K562 (cell line): ENCODE data around the gene NOBOX. TPM values are rescaled to one million over a fixed set of nuclear protein-coding genes. Genes with fewer than 3 reads are reported as not detected.

Experiments used
- ATAC-seq: fragments of 200-7000 bp; cut with Tn5 transposase; 3 replicates; pipeline ENCODE4 v1.9.1; 2020; ENCODE audit warnings: moderate library complexity
- BruUV-seq: library from RNA; stranded (reverse); fragments of 400-500 nt; replicated peaks from 2 replicates; lab custom pipeline; 2021; lab: Mats Ljungman, UMichigan
- CTCF ChIA-PET: fragments of 300-600 bp; formaldehyde crosslinking; extraction: SDS; loops from one replicate; lab custom pipeline; 2021; ENCODE audit warnings: low intra/inter-chr PET ratio; lab: Yijun Ruan, JAX
- POLR2A ChIA-PET: fragments of 300-600, 350-650 bp; sonication (Branson Sonifier 250); formaldehyde crosslinking; extraction: SDS; loops from one replicate; lab custom pipeline; 2021; ENCODE audit warnings: antibody characterized with exemption, inconsistent platforms; lab: Yijun Ruan, JAX
- DNase-seq, 4 experiments: peaks; one replicate each; pipeline versions ENCODE4 v3.0.0 to v3.0.0-alpha.2; 2011 to 2018; ENCODE audit warnings: low spot score in 3 of 4, mixed read lengths in 3 of 4; ENCODE audit errors: extremely low read depth in 1 of 4
- FAIRE-seq: peaks from 2 replicates; lab custom pipeline; 2011; peaks lifted over from hg19 to GRCh38; lab: Jason Lieb, UNC
- H2AFZ ChIP-seq: 2 replicates; pipeline ENCODE4 v1.6.0; 2011; ENCODE audit warnings: low read depth, low read length, control low read depth, inconsistent platforms
- H3K27ac ChIP-seq: fragments of 200-600 bp; 3 replicates; pipeline ENCODE4 v1.8.0; 2011; ENCODE audit warnings: low read depth, mild to moderate bottlenecking, control low read depth, inconsistent platforms, low read length, moderate library complexity, mixed read lengths; ENCODE audit errors: extremely low read depth
- H3K27me3 ChIP-seq, 2 experiments: fragments of 300-600 bp in 1 of 2; 2 replicates in 1 of 2; 3 replicates in 1 of 2; pipeline versions ENCODE4 v1.6.0 to v1.8.0; 2011; ENCODE audit warnings: inconsistent platforms in 2 of 2, low read length in 2 of 2, mild to moderate bottlenecking in 1 of 2, mixed read lengths in 1 of 2, moderate library complexity in 1 of 2; ENCODE audit not compliant: control insufficient read depth in 2 of 2, insufficient read depth in 2 of 2
- H3K36me3 ChIP-seq: fragments of 300-600 bp; 3 replicates; pipeline ENCODE4 v1.8.0; 2011; ENCODE audit warnings: mild to moderate bottlenecking, low read length, inconsistent platforms; ENCODE audit not compliant: control insufficient read depth, insufficient read depth
- H3K4me1 ChIP-seq, 2 experiments: fragments of 200-600 bp in 1 of 2; replicated peaks in 1 of 2; 2 replicates in 1 of 2; 3 replicates in 1 of 2; pipeline versions ENCODE4 v1.5.1 to v1.8.0; 2011; ENCODE audit warnings: inconsistent platforms in 2 of 2, low read length in 2 of 2, mild to moderate bottlenecking in 1 of 2, mixed read lengths in 1 of 2, moderate library complexity in 1 of 2; ENCODE audit not compliant: control insufficient read depth in 2 of 2, insufficient read depth in 2 of 2
- H3K4me2 ChIP-seq: 2 replicates; pipeline ENCODE4 v1.6.1; 2011; ENCODE audit warnings: low read length, control low read depth, inconsistent platforms, mixed read lengths; ENCODE audit not compliant: insufficient read depth
- H3K4me3 ChIP-seq: fragments of 200-600 bp; sonication (generic), shearing (Covaris generic); 2 replicates; pipeline ENCODE4 v1.5.1; 2016; ENCODE audit warnings: control low read depth, inconsistent platforms
- H3K79me2 ChIP-seq: fragments of 200-600 bp; 3 replicates; pipeline ENCODE4 v1.8.0; 2011; ENCODE audit warnings: low read length, inconsistent platforms; ENCODE audit not compliant: control insufficient read depth, insufficient read depth
- H3K9ac ChIP-seq, 2 experiments: 2 replicates each; pipeline versions ENCODE4 v1.6.0 to v1.6.1; 2011; ENCODE audit warnings: low read depth in 2 of 2, low read length in 2 of 2, control low read depth in 1 of 2, inconsistent platforms in 1 of 2, mild to moderate bottlenecking in 1 of 2, mixed read lengths in 1 of 2; ENCODE audit not compliant: insufficient read depth in 1 of 2
- H3K9me1 ChIP-seq: one replicate; pipeline ENCODE4 v1.6.0; 2011; ENCODE audit warnings: inconsistent platforms, mild to moderate bottlenecking, low read length, moderate library complexity; ENCODE audit not compliant: control insufficient read depth, insufficient read depth
- H3K9me3 ChIP-seq: replicated peaks from 2 replicates; pipeline ENCODE4 v1.5.1; 2011; ENCODE audit warnings: low read depth, low read length, inconsistent platforms; ENCODE audit not compliant: control insufficient read depth, insufficient read depth
- H4K20me1 ChIP-seq: replicated peaks from 2 replicates; pipeline ENCODE4 v1.6.1; 2011; ENCODE audit warnings: low read length, inconsistent platforms, mixed read lengths; ENCODE audit not compliant: control insufficient read depth, insufficient read depth
- GABPA ChIP-seq: fragments of 200-800 bp; sonication (Bioruptor generic); conservative IDR thresholded peaks from 2 replicates; pipeline ENCODE4 v1.6.1; 2016; ENCODE audit warnings: low read depth, missing genetic modification characterization, missing compliant biosample characterization
- HNRNPK ChIP-seq: fragments of 200-400 bp; formaldehyde crosslinking; IDR thresholded peaks from one replicate; pipeline ENCODE4 v1.6.1; 2018; ENCODE audit warnings: mild to moderate bottlenecking, low read depth, low read length; ENCODE audit not compliant: poor library complexity, severe bottlenecking
- NFE2L1 ChIP-seq: fragments of 450-650 bp; IDR thresholded peaks from 2 replicates; pipeline ENCODE4 v1.6.1; 2016; ENCODE audit warnings: missing genetic modification characterization, low read depth, mild to moderate bottlenecking, missing compliant biosample characterization, moderate library complexity, borderline replicate concordance
- PHF8 ChIP-seq: fragments of 200-600 bp; sonication (generic); IDR thresholded peaks from 2 replicates; pipeline ENCODE4 v1.6.1; 2012; ENCODE audit warnings: mixed run types, mild to moderate bottlenecking, inconsistent platforms, low read length, moderate library complexity, borderline replicate concordance
- PTRF ChIP-seq: fragments of 450-650 bp; IDR thresholded peaks from 2 replicates; pipeline ENCODE4 v1.6.1; 2016; ENCODE audit warnings: mild to moderate bottlenecking, missing genetic modification characterization, missing compliant biosample characterization
- RBM15 ChIP-seq: fragments of 200-400 bp; formaldehyde crosslinking; IDR thresholded peaks from 2 replicates; pipeline ENCODE4 v1.6.1; 2018; ENCODE audit warnings: mild to moderate bottlenecking, low read length, moderate library complexity; ENCODE audit not compliant: insufficient read depth
- SAP30 ChIP-seq: fragments of 200-600 bp; sonication (generic); IDR thresholded peaks from 2 replicates; pipeline ENCODE4 v1.6.1; 2012; ENCODE audit warnings: borderline replicate concordance, low read depth, mild to moderate bottlenecking, moderate library complexity, low read length, control low read depth, inconsistent platforms; ENCODE audit not compliant: insufficient read depth, poor library complexity, severe bottlenecking
- ZBTB1 ChIP-seq: sonication (generic); formaldehyde crosslinking; IDR thresholded peaks from 2 replicates; pipeline ENCODE4 v1.8.1; 2023; ENCODE audit warnings: missing genetic modification reagents, low read depth, mild to moderate bottlenecking, borderline replicate concordance
- WGBS: fragments of 100-300 bp; shearing (Covaris generic); methylation state at CpG from one replicate; pipeline ENCODE4 v1.1.6; 2016; ENCODE audit warnings: low coverage, mixed read lengths; ENCODE audit not compliant: insufficient coverage; ENCODE audit errors: missing lambda C conversion rate; 5-methylcytosine and 5-hydroxymethylcytosine counted together
- in situ Hi-C: fragments of 300-500 bp; cut with MboI; formaldehyde crosslinking; loops from 4 replicates; pipeline ENCODE4 v1.15.0; 2018; ENCODE audit warnings: inconsistent platforms, mixed read lengths
- intact Hi-C: fragments of 100-400 bp; cut with micrococcal nuclease; formaldehyde crosslinking; loops from 2 replicates; pipeline ENCODE4 v1.14.2; 2022
- polyA plus RNA-seq, 8 experiments: library from polyadenylated mRNA; depleted of rRNA in 4 of 8; stranded (reverse) in 5 of 8; unstranded in 3 of 8; fragments of >200 nt; fragmentation: Nextera tagmentation in 2 of 8; fragmentation: Illumina TruSeq in 1 of 8; extraction: Ambion mirVana in 2 of 8; extraction: Trizol in 1 of 8; gene quantifications; 2 replicates each; pipeline versions ENCODE4 v1.2.1 to v1.2.3, GENCODE V29; 2011 to 2014; ENCODE audit warnings: inconsistent platforms in 1 of 8, missing spikeins in 1 of 8
- total RNA-seq, 7 experiments: library from RNA; depleted of rRNA in 6 of 7; stranded (reverse); fragments of >200 nt in 6 of 7; fragmentation: Illumina TruSeq in 2 of 7; extraction: Trizol in 2 of 7; gene quantifications; 2 replicates each; pipeline versions ENCODE4 v1.2.1 to v1.2.3, GENCODE V29; 2011 to 2021; ENCODE audit warnings: low replicate concordance in 1 of 7
- TF ChIP-seq, protein P1 (sequence below): sonication (generic); formaldehyde crosslinking; IDR thresholded peaks from 2 replicates; pipeline ENCODE4 v1.8.0; 2022; ENCODE audit warnings: mild to moderate bottlenecking, missing genetic modification reagents
- TF ChIP-seq, protein P2 (sequence below): fragments of 250-450 bp; sonication (Bioruptor Pico); IDR thresholded peaks from 2 replicates; pipeline ENCODE4 v1.4.0; 2020; ENCODE audit warnings: mild to moderate bottlenecking, moderate library complexity

Gene NOBOX
- total and polyA plus RNA-seq, 9 of the 15 experiments (the other 6 are each of a cell fraction or from before 2014, with no cell fraction given): not detected

DNA sequence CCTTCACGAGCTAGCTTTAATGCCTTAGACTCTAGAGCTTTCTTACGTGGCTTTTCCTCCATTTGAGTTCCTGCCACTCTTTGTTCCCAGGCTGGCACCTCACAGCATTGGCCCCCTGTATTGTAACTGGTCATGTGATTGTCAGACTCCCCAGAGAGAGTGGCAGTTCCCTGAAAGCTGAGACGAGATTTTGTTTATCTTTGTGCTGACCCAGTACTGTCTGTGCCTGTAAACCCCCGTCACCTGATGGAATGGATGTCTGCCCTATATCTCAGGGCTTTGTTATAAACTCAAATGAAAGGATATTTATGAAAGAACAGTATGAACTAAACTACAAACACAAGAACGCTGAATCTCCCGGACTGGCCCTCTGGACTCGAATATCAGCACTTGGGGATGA is 13.0 kb downstream of the NOBOX start:
- no peaks in the 10 kb centered on the region for H3K27me3 ChIP-seq
- H3K4me1 ChIP-seq: no peaks in the 10 kb centered on the region
- POLR2A ChIA-PET: no interaction called here
- no peaks in the 10 kb centered on the region for H4K20me1 ChIP-seq
- H3K79me2 ChIP-seq: no peaks in the 10 kb centered on the region
- no peak for DNase-seq
- WGBS: 0% methylated on average over 7 of the region's 7 CpGs
- no peaks in the 10 kb centered on the region for H3K9me3 ChIP-seq
- in situ Hi-C loops (no loop called here), intact Hi-C loops (loop anchor here (5.0 to 10.0 kb wide), 2 partner anchors 216 to 653 kb away; no protein-coding TSS in a partner anchor)
- no peaks in the 10 kb centered on the region for H3K36me3 ChIP-seq
- ATAC-seq: no peak
- no peak for FAIRE-seq
- BruUV-seq: no TSS peak
- no peak overlapping the region for H2AFZ ChIP-seq
- H3K4me2 ChIP-seq: no peak overlapping the region
- TF ChIP-seq GABPA (no peak), ZBTB1 (CRISPR knock-in tag) (no peak), SAP30 (no peak), PTRF (tag) (no peak), RBM15 (no peak), NFE2L1 (tag) (no peak), PHF8 (no peak), HNRNPK (no peak)
- TF ChIP-seq, protein P1, sequence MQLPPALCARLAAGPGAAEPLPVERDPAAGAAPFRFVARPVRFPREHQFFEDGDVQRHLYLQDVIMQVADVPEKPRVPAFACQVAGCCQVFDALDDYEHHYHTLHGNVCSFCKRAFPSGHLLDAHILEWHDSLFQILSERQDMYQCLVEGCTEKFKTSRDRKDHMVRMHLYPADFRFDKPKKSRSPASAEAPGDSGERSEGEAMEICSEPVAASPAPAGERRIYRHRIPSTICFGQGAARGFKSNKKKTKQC: no peak
- TF ChIP-seq, protein P2, sequence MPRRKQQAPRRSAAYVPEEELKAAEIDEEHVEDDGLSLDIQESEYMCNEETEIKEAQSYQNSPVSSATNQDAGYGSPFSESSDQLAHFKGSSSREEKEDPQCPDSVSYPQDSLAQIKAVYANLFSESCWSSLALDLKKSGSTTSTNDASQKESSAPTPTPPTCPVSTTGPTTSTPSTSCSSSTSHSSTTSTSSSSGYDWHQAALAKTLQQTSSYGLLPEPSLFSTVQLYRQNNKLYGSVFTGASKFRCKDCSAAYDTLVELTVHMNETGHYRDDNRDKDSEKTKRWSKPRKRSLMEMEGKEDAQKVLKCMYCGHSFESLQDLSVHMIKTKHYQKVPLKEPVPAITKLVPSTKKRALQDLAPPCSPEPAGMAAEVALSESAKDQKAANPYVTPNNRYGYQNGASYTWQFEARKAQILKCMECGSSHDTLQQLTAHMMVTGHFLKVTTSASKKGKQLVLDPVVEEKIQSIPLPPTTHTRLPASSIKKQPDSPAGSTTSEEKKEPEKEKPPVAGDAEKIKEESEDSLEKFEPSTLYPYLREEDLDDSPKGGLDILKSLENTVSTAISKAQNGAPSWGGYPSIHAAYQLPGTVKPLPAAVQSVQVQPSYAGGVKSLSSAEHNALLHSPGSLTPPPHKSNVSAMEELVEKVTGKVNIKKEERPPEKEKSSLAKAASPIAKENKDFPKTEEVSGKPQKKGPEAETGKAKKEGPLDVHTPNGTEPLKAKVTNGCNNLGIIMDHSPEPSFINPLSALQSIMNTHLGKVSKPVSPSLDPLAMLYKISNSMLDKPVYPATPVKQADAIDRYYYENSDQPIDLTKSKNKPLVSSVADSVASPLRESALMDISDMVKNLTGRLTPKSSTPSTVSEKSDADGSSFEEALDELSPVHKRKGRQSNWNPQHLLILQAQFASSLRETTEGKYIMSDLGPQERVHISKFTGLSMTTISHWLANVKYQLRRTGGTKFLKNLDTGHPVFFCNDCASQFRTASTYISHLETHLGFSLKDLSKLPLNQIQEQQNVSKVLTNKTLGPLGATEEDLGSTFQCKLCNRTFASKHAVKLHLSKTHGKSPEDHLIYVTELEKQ (CRISPR knock-in tag): no peak
- no peak overlapping the region for H3K27ac ChIP-seq
- no peak overlapping the region for H3K9ac ChIP-seq
- no peak overlapping the region for H3K4me3 ChIP-seq
- H3K9me1 ChIP-seq: no peaks in the 10 kb centered on the region
- CTCF ChIA-PET: no interaction called here
